Stimulated activated CD8-positive, alpha-beta memory T cell treated with anti-CD3 and anti-CD28 coated beads, Interleukin-12 subunit alpha, Interleukin-12 subunit beta, amount 100 ng/mL, for 1 hour (primary cell): ENCODE measurements around the gene TCF23.
"Not testable (repeated sequence)": the region's sequence is repeated elsewhere in the genome, so short reads cannot be mapped to it uniquely, and the experiment has no call there.

Experiments used
- DNase-seq: peaks from one replicate; pipeline ENCODE4 v3.0.0-alpha.2; 2020; ENCODE audit warnings: low read depth

Gene TCF23

DNA sequence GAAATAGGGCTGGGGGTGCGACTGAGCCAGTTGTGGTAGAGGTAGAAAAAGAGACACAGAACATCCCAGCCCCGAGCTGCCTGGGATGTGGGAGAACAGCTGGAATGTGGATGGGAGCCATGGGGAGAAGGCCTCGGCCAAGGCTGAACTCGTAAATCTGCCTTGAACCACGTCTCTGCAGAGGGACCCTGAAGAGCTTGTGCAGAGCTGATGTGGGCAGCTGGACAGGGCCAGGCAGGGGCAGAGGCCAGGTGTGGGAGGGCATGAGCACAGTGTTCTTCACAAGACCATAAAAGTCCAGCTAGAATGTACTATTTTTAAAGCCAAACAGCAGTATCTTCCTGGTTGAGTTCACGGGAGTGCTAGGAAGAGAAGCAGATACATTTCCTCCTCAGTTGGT, 5.7 kb downstream of the TCF23 start:
- DNase-seq: no peak

DNA sequence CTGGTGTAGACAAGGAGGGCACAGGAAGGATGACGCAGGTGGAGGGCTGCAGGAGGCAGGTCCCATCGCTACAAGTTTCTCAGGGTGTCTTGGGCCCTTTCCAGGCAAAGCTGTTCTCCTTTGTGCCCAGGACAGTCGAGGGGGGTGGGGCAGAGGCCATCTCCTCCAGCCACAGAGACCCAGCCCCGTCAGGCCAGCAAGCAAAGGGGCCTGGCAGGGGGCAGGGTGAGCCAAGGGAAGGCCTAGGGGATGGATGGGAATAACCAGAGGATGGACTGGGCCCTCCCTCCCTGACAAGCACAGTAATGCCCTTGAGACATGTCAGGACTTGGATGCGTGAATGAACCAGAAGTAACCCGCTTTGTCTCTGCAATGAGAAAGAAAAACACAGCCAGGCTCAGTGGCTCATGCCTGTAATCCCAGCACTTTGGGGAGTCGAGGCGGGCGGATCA, 6.3 kb downstream of the TCF23 start:
- no peak for DNase-seq

DNA sequence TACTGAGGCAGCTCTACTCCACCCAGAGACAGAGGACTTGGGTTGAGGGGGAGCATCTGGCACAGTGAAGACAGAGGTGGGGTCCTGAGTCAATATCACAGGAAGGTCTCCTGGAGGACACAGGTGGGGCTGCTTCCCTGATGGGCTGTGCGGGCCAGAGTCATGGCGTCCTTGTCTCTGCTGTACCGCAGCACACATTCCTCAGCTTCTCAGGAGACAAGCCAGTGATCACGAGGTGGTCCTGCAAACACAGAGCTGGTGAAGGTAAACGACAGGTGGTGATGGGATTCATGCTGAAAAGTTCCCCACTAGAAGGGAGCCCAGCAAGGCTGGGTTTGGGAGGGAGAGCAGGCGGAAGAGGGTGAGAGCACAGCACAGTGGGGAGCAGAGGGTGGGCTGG, 9.7 kb downstream of the TCF23 start:
- DNase-seq: no peak

DNA sequence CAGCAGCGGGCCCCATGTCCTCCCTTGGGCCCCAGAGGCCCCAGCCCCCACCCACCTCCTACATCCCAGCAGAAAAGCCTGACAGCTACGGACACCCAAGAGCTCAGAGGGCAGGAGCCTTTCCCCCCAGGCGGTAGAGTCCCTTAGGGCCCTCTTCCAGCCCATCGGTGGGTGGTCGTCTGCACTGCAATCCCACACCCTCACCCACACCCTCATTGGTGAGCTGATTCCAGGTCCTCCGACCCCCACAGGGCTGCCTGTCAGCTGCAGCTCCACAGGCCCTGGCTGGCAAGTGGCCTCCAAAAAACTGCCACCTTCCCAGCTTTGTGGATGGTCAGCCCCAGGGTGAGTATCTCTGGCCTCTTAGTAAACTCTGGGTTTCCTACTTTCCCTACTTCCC, 10.5 kb downstream of the TCF23 start:
- no peak for DNase-seq

DNA sequence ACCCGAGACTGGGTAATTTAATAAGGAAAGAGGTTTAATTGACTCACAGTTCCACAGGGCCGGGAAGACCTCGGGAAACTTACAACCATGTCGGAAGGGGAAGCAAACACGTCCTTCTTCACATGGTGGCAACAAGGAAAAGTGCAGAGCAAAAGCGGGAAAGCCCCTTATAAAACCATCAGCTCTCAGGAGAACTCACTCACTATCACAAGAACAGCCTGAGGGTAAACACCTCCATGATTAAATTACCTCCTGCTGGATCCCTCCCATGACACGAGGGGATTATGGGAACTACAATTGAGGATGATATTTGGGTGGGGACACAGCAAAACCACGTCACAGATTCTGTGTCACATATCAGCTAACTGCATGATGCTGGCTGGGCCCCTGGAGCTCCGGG, 11.4 kb downstream of the TCF23 start:
- DNase-seq: no peak

DNA sequence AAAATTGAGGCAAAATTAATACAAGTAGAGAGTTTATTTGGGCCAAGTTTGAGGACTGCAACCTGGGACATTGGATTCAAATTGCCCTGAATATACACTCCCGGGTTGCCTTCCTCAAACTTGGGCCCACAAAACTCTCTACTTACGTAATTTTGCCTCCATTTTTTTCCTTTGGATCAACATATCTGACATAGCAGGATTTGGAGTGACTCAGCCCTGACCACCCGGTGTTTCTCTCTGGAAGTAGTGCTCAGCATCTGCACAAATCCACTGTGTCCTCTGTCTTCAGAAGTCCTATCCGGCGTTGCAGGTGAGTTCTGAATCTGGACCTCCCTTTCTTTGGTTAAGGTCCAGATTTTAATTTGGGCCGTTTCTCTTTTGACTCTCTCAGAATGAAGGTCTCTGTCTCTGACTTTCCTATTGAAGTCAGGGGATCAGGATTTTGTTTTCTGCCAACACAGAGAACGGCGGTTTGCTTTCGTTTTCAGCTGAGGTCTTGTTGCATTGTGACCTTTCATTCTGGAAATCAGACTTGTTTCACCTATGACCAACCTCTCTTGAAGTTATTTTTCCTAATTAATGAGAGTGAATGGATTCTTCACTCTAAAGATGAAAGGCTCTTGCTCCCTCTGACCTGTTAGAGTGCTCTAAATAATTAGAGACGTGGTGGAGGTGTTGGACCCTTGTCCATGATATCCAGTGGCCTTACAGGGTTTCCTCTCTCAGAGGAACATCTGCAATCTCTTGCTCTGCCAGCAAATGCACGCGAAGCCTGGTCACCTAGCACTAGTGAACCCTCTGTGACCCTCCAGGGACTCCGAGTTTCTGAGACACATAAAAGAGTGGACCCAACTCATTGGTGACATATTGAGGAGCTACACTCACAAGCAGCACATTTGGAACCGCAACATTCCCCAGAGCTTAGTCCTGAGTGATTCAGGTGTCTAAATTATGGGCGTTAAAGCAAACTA, 13.6 kb downstream of the TCF23 start:
- DNase-seq: no peak

- DNase-seq: no peak
These were observed 16.4 kb downstream of the TCF23 start for GRCh38 chr2:27164960-27165763.

- DNase-seq: no peak
These were observed 22.0 kb downstream of the TCF23 start for GRCh38 chr2:27170581-27171337.

GRCh38 chr2:27171351-27171848, 22.6 kb downstream of the TCF23 start:
- no peak for DNase-seq

GRCh38 chr2:27174638-27175037, 25.8 kb downstream of the TCF23 start:
- DNase-seq: no peak

GRCh38 chr2:27175330-27175729, 26.5 kb downstream of the TCF23 start:
- no peak for DNase-seq

DNA sequence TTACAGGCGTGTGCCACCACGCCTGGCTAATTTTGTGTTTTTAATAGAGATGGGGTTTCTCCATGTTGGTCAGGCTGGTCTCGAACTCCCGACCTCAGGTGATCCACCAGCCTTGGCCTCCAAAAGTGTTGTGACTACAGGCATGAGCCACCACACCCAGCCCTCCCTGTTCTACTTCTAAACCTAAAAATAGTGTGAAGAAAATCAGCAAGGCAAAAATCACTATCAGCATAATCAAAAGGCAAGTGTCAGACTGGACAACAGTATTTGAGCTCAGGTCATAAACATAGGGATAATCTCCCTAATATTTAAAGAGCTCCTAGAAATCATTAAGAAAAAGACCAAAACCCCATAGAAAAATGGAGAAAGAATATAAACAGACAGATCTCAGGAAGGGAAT, 27.0 kb downstream of the TCF23 start:
- not testable (repeated sequence) for DNase-seq

DNA sequence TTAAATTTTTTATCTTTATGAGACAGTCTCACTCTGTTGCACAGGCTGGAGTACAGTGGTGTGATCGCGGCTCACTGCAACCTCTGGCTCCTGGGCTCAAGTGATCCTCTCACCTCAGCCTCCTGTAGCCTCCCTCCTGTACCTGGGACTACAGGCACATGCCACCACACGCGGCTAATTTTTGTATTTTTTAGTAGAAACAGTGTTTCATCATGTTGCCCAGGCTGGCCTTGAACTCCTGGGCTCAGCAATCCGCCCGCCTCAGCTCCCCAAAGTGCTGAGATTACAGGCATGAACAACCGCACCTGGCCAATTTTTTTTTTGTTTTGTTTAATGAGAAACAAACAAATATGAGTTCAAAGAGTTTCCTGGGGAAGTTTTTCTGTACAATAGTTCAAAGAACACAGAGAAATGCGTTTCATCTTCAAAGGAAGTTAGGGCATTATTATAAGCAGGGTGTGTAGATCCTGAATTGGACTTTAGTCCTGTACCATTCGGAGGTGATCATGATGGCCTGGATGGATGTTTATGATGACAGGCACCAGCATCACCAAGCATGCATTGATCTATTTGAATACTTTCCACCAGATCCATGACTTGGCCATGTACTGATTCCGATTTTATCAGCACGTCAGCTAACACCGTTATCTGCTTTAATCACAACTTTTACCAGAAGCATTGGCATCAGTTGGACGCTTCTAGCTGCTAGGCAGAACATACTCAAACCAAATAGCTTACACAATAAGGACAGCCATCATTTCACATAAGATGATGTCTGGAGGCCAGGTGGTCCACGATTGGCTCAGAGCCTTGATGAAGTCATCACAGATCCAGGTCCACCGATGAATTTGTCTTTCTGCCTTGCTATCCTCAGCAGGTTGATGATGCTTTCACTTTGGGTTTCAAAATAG, 28.9 kb downstream of the TCF23 start:
- no peak for DNase-seq

DNA sequence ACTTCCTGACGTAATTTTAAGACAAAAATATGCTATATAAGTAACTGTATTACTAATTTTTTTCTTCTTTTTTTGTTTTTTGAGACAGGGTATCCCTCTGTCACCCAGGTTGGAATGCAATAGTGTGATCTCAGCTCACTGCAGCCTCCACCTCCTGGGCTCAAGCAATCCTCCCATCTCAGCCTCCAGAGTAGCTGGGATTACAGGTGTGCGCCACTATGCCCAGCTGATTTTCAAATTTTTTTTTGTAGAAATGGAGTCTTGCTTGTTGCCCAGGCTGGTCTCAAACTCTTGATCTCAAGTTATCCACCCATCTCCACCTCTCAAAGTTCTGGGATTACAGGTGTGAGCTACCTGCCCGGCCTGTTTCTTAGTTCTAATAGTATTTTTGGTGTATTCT, 29.7 kb downstream of the TCF23 start:
- no peak for DNase-seq

GRCh38 chr2:27179344-27180000, 30.7 kb downstream of the TCF23 start:
- no peak for DNase-seq

- DNase-seq: no peak
These were observed 33.5 kb downstream of the TCF23 start for GRCh38 chr2:27182346-27182745.

GRCh38 chr2:27184115-27184514, 35.3 kb downstream of the TCF23 start:
- DNase-seq: no peak

DNA sequence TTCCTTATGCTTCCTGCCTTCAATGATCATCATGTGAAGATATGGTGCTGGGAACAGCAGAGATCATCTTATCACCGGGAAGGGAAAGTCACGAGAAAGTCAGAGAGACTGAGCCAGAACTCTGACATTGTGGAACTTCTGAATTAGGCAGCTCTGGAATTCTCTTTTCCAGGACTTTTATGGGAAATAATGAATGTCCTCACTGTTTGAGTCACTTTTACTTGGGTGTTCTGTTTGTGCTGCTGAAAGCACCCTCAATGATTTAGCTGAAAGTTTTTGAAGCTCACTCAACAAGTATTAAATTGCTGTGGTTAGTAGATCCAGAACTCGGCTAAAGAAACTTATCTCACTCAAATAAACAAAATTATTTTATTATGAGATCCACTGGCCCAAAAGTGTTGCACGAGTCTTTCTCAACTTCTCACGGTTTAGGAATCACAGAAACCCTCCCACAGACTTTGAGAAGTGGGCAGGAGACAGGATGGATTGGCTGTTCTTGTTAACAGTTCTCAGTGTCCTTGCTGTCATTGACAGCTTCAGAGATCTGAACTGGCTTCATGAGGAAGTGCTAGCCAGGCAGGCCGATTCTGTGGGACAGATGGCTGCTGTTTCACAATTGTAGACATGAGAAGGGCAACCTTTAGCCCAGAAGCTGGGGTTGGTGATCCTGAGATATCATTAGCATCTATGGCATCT, 36.7 kb downstream of the TCF23 start:
- DNase-seq: no peak

DNA sequence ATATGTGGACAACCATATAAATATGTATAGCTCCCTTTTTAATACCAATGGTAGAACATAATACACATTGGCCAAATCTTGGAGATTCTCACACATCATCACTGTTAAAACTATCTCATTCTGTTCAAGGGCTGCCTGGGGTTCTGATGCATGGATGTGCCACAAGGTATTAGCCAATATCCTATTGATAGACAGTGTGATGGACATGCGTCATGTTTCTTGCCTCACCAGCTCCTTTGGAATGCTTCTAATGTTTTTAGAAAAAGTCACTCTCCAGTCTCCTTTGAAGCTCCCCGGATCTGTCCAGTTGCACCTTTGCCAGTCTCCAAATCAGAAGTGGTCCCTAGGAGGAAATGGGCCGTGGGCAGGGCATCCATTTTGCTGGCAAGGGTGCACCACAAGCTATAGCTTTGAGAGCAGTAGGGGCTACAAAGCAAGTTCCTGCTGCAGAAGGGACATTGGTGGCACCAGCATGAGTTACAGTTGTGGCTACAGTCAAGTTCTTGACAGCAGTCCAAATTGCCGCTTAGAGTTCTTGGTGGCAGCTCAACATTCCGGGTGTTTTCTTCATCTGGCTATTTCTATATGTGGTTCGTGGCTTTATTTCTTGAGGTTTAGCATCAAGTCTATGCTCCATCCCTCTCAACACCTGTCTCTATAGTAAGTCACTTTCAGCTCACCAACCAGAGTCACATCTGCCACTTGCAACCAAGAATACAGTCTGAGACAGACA, 38.0 kb downstream of the TCF23 start:
- no peak for DNase-seq
